Fibroblast of lung (primary cell): ENCODE measurements around the gene UBTD1.

ENCODE experiments used
- EZH2 ChIP-seq: IDR thresholded peaks from 2 replicates; pipeline ENCODE4 v1.5.1; 2012; ENCODE audit warnings: low read length, control low read depth, mild to moderate bottlenecking; ENCODE audit errors: missing control alignments
- TF ChIP-seq, protein P1 (sequence below), 2 donors: IDR thresholded peaks in 1 of 2; conservative IDR thresholded peaks in 1 of 2; 1 replicate in 1 of 2; 2 replicates in 1 of 2; pipeline ENCODE4 v1.5.1; 2011 to 2012; ENCODE audit warnings: low read length in 2 of 2, control low read depth in 1 of 2, inconsistent platforms in 1 of 2, low read depth in 1 of 2, mild to moderate bottlenecking in 1 of 2

DNA sequence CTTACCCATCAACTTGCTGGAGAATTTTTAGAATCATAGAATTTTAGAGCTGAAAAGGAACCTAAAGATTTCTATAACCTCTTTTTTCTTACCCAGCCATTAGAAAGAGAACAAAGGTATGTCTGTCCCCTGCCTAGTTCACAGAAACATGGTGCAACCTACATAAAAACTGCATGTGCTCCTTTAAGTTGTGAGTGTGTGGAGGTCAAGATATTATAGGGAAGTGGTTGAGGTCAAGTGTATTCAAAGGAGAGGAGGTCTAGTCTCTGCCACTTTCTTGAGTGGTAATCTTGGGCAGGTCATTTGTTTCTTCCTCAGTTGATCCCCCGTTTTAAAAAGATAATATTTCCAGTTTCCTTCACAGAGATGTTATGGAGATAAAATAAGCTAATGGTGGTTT is 6.4 kb downstream of the UBTD1 start:
- TF ChIP-seq, protein P1, sequence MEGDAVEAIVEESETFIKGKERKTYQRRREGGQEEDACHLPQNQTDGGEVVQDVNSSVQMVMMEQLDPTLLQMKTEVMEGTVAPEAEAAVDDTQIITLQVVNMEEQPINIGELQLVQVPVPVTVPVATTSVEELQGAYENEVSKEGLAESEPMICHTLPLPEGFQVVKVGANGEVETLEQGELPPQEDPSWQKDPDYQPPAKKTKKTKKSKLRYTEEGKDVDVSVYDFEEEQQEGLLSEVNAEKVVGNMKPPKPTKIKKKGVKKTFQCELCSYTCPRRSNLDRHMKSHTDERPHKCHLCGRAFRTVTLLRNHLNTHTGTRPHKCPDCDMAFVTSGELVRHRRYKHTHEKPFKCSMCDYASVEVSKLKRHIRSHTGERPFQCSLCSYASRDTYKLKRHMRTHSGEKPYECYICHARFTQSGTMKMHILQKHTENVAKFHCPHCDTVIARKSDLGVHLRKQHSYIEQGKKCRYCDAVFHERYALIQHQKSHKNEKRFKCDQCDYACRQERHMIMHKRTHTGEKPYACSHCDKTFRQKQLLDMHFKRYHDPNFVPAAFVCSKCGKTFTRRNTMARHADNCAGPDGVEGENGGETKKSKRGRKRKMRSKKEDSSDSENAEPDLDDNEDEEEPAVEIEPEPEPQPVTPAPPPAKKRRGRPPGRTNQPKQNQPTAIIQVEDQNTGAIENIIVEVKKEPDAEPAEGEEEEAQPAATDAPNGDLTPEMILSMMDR (conservative IDR thresholded peaks at IDR 0.05 in 1 of 2, IDR thresholded peaks at IDR 0.05 in 1 of 2; ENCODE audit: low read depth in 1 of 2, low read length in 2 of 2), result no peak
- TF ChIP-seq EZH2, result no peak
